ENCODE results near the gene GEMIN7.
"Not testable (repeated sequence)": the region's sequence is repeated elsewhere in the genome, so short reads cannot be mapped to it uniquely, and the experiment has no call there.

- TF ChIP-seq CTCF, POLR2A (IDR thresholded peaks at IDR 0.05): not testable (repeated sequence)
These were observed 39.7 kb downstream of the GEMIN7 start for GRCh38 chr19:45118591-45119355.

Measured in adrenal gland (tissue), 5 donors.